AG04450 (cell line): ENCODE data around the gene ITGAD. TPM values are rescaled to one million over a fixed set of nuclear protein-coding genes. Genes with fewer than 3 reads are reported as not detected.

Source experiments
- CTCF ChIA-PET: fragments of 300-600, 350-600 bp; formaldehyde crosslinking; extraction: SDS; loops from one replicate; lab custom pipeline; 2022; ENCODE audit warnings: antibody characterized with exemption, inconsistent platforms; lab: Charles Lee
- POLR2A ChIA-PET: fragments of 350-600 bp; formaldehyde crosslinking; extraction: SDS; loops from one replicate; lab custom pipeline; 2021; ENCODE audit warnings: antibody characterized with exemption, inconsistent platforms; lab: Yijun Ruan, JAX
- DNase-seq: peaks from one replicate; pipeline ENCODE4 v3.0.0-alpha.2; 2011; ENCODE audit warnings: low read depth, low spot score
- H3K27ac ChIP-seq: one replicate; pipeline ENCODE4 v1.5.1; 2012; ENCODE audit warnings: low read depth, low read length, control low read depth
- H3K27me3 ChIP-seq: one replicate; pipeline ENCODE4 v1.6.0; 2012; ENCODE audit warnings: low read length; ENCODE audit not compliant: control insufficient read depth, insufficient read depth
- H3K4me3 ChIP-seq: 2 replicates; pipeline ENCODE4 v1.5.1; 2011; ENCODE audit warnings: mild to moderate bottlenecking, low read depth, low read length, control low read depth
- H3K9me3 ChIP-seq: 2 replicates; pipeline ENCODE4 v1.5.1; 2012; ENCODE audit warnings: low read length; ENCODE audit not compliant: control insufficient read depth, insufficient read depth
- polyA plus RNA-seq: library from polyadenylated mRNA; depleted of rRNA; stranded (reverse); fragments of >200 nt; gene quantifications from 2 replicates; pipeline ENCODE4 v1.2.3, GENCODE V29; 2011
- TF ChIP-seq, protein P1 (sequence below): IDR thresholded peaks from 2 replicates; pipeline ENCODE4 v1.5.1; 2011; ENCODE audit warnings: low read depth, low read length, control low read depth, inconsistent platforms

Gene ITGAD
- polyA plus RNA-seq, 1 experiment = not detected

DNA sequence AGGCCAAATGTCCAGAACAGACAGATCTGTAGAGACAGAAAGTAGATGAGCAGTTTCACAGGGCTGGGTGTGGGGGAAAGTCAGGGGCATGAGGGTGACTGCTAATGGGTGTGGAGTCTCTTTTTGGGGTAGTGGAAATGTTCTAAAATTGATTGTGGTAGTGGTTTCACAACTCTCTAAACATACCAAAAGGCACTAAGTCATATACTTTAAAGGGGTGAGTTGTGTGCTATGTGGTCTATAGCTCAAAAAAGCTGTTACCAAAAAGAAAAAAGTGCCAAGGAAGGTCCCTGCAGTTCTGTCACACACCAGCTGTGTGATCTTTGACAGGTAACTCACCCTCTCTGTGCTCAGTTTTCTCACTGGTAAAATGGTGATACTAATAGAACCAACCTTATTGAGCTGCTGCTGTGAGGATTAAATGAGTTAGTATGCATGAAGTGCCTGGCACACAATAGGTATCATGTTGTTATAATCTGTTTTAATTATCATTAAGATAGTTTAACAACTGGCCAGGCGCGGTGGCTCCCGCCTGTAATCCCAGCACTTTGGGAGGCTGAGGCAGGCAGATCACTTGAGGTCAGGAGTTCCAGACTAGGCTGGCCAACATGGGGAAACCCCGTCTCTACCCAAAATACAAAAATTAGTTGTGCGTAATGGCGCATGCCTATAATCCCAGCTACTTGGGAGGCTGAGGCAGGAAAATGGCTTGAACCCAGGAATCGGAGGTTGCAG lies 27.8 kb upstream of the ITGAD start:
- Histone ChIP-seq H3K27ac (no peak overlapping the region), H3K27me3 (peaks cover 2% of the 10 kb centered on the region), H3K9me3 (no peaks in the 10 kb centered on the region), H3K4me3 (no peak overlapping the region)
- ChIA-PET POLR2A (no interaction called here), CTCF (no interaction called here)
- TF ChIP-seq, protein P1, sequence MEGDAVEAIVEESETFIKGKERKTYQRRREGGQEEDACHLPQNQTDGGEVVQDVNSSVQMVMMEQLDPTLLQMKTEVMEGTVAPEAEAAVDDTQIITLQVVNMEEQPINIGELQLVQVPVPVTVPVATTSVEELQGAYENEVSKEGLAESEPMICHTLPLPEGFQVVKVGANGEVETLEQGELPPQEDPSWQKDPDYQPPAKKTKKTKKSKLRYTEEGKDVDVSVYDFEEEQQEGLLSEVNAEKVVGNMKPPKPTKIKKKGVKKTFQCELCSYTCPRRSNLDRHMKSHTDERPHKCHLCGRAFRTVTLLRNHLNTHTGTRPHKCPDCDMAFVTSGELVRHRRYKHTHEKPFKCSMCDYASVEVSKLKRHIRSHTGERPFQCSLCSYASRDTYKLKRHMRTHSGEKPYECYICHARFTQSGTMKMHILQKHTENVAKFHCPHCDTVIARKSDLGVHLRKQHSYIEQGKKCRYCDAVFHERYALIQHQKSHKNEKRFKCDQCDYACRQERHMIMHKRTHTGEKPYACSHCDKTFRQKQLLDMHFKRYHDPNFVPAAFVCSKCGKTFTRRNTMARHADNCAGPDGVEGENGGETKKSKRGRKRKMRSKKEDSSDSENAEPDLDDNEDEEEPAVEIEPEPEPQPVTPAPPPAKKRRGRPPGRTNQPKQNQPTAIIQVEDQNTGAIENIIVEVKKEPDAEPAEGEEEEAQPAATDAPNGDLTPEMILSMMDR = no peak
- DNase-seq = no peak

DNA sequence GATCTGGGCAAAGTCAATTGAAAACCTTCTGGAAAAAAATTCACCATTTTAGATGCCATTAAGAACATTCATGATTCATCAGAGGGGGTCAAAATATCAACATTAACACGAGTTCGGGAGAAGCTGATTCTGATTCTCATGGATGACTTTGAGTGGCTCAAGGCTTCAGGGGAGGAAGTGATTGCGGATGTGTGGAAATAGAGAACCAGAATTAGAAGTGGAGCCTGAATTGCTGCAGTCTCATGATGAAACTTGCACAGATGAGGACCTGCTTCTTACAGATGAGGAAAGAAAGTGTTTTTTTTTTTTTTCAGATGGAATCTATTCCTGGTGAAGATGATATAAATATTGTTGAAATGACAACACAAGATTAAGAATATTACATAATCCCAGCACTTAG lies 25.3 kb upstream of the ITGAD start:
- ChIA-PET CTCF (no interaction called here), POLR2A (no interaction called here)

DNA sequence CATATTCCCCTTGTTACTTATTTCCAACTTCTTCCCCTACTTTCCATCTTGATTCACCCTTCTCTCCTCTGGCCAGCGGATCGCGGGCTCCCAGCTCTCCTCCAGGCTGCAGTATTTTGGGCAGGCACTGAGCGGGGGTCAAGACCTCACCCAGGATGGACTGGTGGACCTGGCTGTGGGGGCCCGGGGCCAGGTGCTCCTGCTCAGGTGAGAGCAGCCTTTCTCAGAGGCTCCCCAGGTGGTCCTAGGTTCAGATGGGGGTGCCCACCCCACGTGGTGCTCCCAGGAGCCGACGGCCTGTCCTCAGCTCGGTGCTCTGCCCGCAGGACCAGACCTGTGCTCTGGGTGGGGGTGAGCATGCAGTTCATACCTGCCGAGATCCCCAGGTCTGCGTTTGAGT lies 22.1 kb upstream of the ITGAD start:
- no peak overlapping the region for H3K27ac ChIP-seq
- no peaks in the 10 kb centered on the region; the same call in 1 of the 2 replicates for H3K9me3 ChIP-seq
- TF ChIP-seq, protein P1 = no peak
- no peaks in the 10 kb centered on the region for H3K27me3 ChIP-seq
- CTCF ChIA-PET = no interaction called here
- no peak for DNase-seq
- no peak overlapping the region for H3K4me3 ChIP-seq
- POLR2A ChIA-PET = no interaction called here

More for the DNA sequence above, 25.3 kb upstream of the ITGAD start:
- TF ChIP-seq, protein P1 = no peak
- Histone ChIP-seq H3K9me3 (no peaks in the 10 kb centered on the region; the same call in 1 of the 2 replicates), H3K4me3 (no peak overlapping the region), H3K27ac (no peak overlapping the region), H3K27me3 (peaks cover 2% of the 10 kb centered on the region)
- DNase-seq = no peak

DNA sequence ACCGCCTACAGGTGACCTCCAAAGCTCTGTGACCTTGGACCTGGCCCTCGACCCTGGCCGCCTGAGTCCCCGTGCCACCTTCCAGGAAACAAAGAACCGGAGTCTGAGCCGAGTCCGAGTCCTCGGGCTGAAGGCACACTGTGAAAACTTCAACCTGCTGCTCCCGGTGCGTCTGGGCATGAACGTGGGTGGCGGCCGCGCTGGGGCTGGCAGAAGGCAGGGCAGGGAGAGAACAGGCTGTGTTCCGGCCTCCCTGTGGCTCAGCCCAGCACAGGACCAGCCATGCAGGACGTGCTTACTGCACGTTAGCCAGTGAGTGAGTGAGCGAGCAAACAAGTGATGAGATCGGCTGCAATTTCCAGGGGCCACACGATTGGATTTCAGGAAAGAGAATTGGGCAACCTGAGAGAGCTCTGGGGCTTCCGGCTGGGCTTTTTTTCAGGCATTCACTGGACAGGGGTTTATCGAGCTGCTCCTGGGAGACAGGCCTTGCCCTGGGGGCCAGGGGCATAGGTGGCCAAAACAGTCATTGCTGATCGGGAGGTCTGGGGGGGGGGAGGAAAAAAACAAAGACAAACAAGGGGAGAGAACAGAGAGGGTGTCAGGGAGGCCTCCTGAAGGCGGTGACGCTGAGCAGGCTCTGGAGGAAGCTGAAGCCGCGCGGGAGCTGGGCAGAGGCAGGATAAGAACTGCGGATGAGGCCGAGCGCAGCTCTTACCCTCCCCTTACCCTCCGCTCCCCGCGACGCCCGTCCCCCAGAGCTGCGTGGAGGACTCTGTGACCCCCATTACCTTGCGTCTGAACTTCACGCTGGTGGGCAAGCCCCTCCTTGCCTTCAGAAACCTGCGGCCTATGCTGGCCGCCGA lies 21.3 kb upstream of the ITGAD start:
- CTCF ChIA-PET = interaction anchor here (1.3 kb wide), 1 partner anchor 10 kb away, joined by 4 read pairs; no protein-coding TSS in a partner anchor
- no peaks in the 10 kb centered on the region for H3K27me3 ChIP-seq

More for the DNA sequence above, 21.3 kb upstream of the ITGAD start:
- H3K9me3 ChIP-seq = no peaks in the 10 kb centered on the region; the same call in 1 of the 2 replicates
- DNase-seq = no peak
- H3K4me3 ChIP-seq = no peak overlapping the region
- TF ChIP-seq, protein P1 = no peak
- POLR2A ChIA-PET = no interaction called here
- H3K27ac ChIP-seq = no peak overlapping the region
